GM12878 (cell line): ENCODE measurements around the gene AFG1L. TPM values are rescaled to one million over a fixed set of nuclear protein-coding genes. Genes with fewer than 3 reads are reported as not detected.

Source experiments
- CREB1 ChIP-seq: IDR thresholded peaks from 2 replicates; pipeline ENCODE4 v1.6.1; 2012; ENCODE audit warnings: low read depth, mild to moderate bottlenecking, inconsistent platforms
- KAT2A ChIP-seq: conservative IDR thresholded peaks from 2 replicates; pipeline ENCODE4 v1.6.1; 2011; ENCODE audit warnings: low read depth, low read length; ENCODE audit not compliant: control insufficient read depth
- KLF5 ChIP-seq: fragments of 450-650 bp; IDR thresholded peaks from 2 replicates; pipeline ENCODE4 v1.6.1; 2014; ENCODE audit warnings: mild to moderate bottlenecking; ENCODE audit not compliant: partially characterized antibody
- MAX ChIP-seq: IDR thresholded peaks from 2 replicates; pipeline ENCODE4 v1.6.1; 2012; ENCODE audit warnings: low read depth, low read length, improper control_type of control experiment
- NFYA ChIP-seq: IDR thresholded peaks from 2 replicates; pipeline ENCODE4 v1.6.1; 2011; ENCODE audit warnings: low read depth, mild to moderate bottlenecking, low read length, improper control_type of control experiment, borderline replicate concordance
- NRF1 ChIP-seq: conservative IDR thresholded peaks from 2 replicates; pipeline ENCODE4 v1.6.1; 2011; ENCODE audit warnings: mild to moderate bottlenecking, low read depth, low read length, improper control_type of control experiment
- POLR2AphosphoS2 ChIP-seq: IDR thresholded peaks from 2 replicates; pipeline ENCODE4 v1.6.1; 2011; ENCODE audit warnings: low read depth, mild to moderate bottlenecking, low read length, improper control_type of control experiment, moderate library complexity
- RCOR1 ChIP-seq: conservative IDR thresholded peaks from 2 replicates; pipeline ENCODE4 v1.6.1; 2012; ENCODE audit warnings: low read depth, low read length, improper control_type of control experiment
- SIX5 ChIP-seq: IDR thresholded peaks from 2 replicates; pipeline ENCODE4 v1.6.1; 2011; ENCODE audit warnings: mild to moderate bottlenecking, low read depth, low read length, moderate library complexity; ENCODE audit not compliant: severe bottlenecking
- SMAD5 ChIP-seq: IDR thresholded peaks from 2 replicates; pipeline ENCODE4 v1.6.1; 2016; ENCODE audit warnings: antibody characterized with exemption, low read depth
- ZNF384 ChIP-seq: IDR thresholded peaks from 2 replicates; pipeline ENCODE4 v1.6.1; 2012; ENCODE audit warnings: low read depth, mild to moderate bottlenecking, low read length, improper control_type of control experiment, borderline replicate concordance
- polyA plus RNA-seq, 11 experiments: library from polyadenylated mRNA; depleted of rRNA in 4 of 11; unstranded in 6 of 11; stranded (reverse) in 5 of 11; fragments of >200 nt; fragmentation: Nextera tagmentation in 4 of 11; fragmentation: Illumina TruSeq in 1 of 11; extraction: Ambion mirVana in 4 of 11; extraction: Trizol in 1 of 11; gene quantifications; 1 replicate in 1 of 11; 2 replicates in 10 of 11; pipeline versions ENCODE4 v1.2.1 to v1.2.3, GENCODE V29; 2011 to 2016; ENCODE audit warnings: inconsistent platforms in 2 of 11, missing spikeins in 2 of 11, low read depth in 1 of 11
- total RNA-seq, 4 experiments: library from RNA; depleted of rRNA in 3 of 4; stranded (reverse); fragments of >200 nt in 3 of 4; fragmentation: Illumina TruSeq in 1 of 4; extraction: Trizol in 1 of 4; gene quantifications; 2 replicates each; pipeline versions ENCODE4 v1.2.1 to v1.2.3, GENCODE V29; 2013 to 2021
- TF ChIP-seq, protein P1 (sequence below): IDR thresholded peaks from 2 replicates; pipeline ENCODE4 v1.6.1; 2012; ENCODE audit warnings: improper control_type of control experiment, low read depth, low read length; ENCODE audit not compliant: insufficient replicate concordance

Gene AFG1L
- total and polyA plus RNA-seq, 10 of the 15 experiments (the other 5 are each of a cell fraction or from before 2014, with no cell fraction given) = 2.3 to 9.0 (median 4.3) TPM

GRCh38 chr6:108558372-108559096, 263.7 kb downstream of the AFG1L start (continued):
- TF ChIP-seq, protein P1, sequence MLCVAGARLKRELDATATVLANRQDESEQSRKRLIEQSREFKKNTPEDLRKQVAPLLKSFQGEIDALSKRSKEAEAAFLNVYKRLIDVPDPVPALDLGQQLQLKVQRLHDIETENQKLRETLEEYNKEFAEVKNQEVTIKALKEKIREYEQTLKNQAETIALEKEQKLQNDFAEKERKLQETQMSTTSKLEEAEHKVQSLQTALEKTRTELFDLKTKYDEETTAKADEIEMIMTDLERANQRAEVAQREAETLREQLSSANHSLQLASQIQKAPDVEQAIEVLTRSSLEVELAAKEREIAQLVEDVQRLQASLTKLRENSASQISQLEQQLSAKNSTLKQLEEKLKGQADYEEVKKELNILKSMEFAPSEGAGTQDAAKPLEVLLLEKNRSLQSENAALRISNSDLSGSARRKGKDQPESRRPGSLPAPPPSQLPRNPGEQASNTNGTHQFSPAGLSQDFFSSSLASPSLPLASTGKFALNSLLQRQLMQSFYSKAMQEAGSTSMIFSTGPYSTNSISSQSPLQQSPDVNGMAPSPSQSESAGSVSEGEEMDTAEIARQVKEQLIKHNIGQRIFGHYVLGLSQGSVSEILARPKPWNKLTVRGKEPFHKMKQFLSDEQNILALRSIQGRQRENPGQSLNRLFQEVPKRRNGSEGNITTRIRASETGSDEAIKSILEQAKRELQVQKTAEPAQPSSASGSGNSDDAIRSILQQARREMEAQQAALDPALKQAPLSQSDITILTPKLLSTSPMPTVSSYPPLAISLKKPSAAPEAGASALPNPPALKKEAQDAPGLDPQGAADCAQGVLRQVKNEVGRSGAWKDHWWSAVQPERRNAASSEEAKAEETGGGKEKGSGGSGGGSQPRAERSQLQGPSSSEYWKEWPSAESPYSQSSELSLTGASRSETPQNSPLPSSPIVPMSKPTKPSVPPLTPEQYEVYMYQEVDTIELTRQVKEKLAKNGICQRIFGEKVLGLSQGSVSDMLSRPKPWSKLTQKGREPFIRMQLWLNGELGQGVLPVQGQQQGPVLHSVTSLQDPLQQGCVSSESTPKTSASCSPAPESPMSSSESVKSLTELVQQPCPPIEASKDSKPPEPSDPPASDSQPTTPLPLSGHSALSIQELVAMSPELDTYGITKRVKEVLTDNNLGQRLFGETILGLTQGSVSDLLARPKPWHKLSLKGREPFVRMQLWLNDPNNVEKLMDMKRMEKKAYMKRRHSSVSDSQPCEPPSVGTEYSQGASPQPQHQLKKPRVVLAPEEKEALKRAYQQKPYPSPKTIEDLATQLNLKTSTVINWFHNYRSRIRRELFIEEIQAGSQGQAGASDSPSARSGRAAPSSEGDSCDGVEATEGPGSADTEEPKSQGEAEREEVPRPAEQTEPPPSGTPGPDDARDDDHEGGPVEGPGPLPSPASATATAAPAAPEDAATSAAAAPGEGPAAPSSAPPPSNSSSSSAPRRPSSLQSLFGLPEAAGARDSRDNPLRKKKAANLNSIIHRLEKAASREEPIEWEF = no peak
- peak; percentile 97 for TF ChIP-seq CREB1
- no peak for TF ChIP-seq KLF5
- no peak for TF ChIP-seq SMAD5
- no peak for TF ChIP-seq NFYA
- TF ChIP-seq KAT2A = no peak
- no peak for TF ChIP-seq SIX5
- TF ChIP-seq MAX = peak; percentile 68
- TF ChIP-seq RCOR1 = peak; percentile 64
- 0 out of 2 replicates have a peak, but pooled peaks have one; percentile 14 for TF ChIP-seq NRF1
- TF ChIP-seq ZNF384 = no peak
- no peak for TF ChIP-seq POLR2AphosphoS2
- TF ChIP-seq, all 136 proteins: peak for 46
